ENCODE results near the gene TBC1D22B. TPM values are rescaled to one million over a fixed set of nuclear protein-coding genes. Genes with fewer than 3 reads are reported as not detected.

TBC1D22B gene
- total RNA-seq, 1 donor from 2014 or later = 8.8 TPM

DNA sequence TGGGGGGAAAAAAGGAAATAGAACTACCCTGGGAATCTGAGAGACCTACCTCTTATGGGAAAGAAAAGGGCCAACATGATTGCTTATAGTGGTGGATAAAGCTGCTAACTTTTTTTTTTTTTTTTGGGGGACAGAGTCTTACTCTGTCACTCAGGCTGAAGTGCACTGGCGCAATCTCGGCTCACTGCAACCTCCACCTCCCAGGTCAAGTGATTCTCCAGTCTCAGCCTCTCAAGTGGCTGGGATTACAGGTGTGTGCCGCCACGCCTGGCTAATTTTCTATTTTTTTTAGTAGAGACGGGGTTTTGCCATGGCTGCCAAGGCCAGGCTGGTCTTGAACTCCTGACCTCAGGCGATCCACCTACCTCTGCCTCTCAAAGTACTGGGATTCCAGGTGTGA is 39.5 kb upstream of the TBC1D22B start:
- H3K4me3 ChIP-seq (ENCODE audit: low read depth, low read length) = no peak overlapping the region
- no peak for DNase-seq (ENCODE audit: low read depth)
- TF ChIP-seq, protein P1, sequence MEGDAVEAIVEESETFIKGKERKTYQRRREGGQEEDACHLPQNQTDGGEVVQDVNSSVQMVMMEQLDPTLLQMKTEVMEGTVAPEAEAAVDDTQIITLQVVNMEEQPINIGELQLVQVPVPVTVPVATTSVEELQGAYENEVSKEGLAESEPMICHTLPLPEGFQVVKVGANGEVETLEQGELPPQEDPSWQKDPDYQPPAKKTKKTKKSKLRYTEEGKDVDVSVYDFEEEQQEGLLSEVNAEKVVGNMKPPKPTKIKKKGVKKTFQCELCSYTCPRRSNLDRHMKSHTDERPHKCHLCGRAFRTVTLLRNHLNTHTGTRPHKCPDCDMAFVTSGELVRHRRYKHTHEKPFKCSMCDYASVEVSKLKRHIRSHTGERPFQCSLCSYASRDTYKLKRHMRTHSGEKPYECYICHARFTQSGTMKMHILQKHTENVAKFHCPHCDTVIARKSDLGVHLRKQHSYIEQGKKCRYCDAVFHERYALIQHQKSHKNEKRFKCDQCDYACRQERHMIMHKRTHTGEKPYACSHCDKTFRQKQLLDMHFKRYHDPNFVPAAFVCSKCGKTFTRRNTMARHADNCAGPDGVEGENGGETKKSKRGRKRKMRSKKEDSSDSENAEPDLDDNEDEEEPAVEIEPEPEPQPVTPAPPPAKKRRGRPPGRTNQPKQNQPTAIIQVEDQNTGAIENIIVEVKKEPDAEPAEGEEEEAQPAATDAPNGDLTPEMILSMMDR (conservative IDR thresholded peaks at IDR 0.05; ENCODE audit: low read depth, low read length) = no peak

DNA sequence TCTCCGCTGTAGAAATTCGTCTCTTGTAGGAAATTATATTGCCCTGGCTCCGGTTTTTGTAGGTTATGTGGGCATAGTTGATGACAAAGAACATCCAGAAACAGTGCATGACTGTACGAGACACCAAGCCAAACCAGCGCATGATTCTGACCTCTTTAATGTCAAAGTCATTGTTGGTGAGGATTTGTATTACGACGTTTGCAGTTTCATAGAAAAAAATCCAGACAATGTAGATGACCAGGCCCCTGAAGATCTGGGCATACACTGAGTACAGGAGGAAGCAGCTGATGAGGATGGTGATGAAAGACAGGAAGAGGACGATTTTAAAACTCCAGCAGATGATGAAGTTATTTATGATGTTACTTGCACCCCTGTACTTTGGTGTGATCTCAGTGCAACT is 39.1 kb upstream of the TBC1D22B start:
- no peak overlapping the region for H3K4me3 ChIP-seq (ENCODE audit: low read depth, low read length)
- TF ChIP-seq, protein P1 (conservative IDR thresholded peaks at IDR 0.05; ENCODE audit: low read depth, low read length) = no peak
- DNase-seq (ENCODE audit: low read depth) = no peak

DNA sequence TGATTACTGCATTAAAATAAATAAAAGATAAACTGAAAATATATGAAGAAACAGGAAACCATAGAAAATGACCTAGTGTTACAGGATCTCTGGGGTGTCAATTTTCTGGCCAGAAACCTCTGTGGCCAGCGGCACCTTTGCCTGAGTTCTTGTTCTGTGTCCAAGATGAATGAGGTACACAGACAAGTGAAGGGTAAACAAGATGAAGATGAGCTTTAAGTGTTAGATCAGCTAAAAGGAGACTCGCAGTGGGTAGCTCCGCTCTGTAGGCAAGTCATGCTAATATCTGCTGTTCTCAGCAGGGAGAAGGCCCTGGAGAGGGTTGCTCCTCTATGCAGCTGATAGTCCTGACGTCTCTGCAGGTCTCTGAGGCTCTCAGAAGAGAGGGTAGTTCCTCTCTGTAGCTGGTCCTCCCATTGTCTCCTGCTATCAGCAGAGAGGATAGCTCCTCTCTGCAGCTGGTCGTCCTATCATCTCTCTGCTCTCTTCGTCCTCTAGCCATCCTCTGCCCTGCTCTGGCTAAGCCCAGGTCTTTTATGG is 35.9 kb upstream of the TBC1D22B start:
- TF ChIP-seq, protein P1 (conservative IDR thresholded peaks at IDR 0.05; ENCODE audit: low read depth, low read length) = no peak
- peak overlapping the region; percentile 61 for H3K4me3 ChIP-seq (ENCODE audit: low read depth, low read length)

GRCh38 chr6:37222125-37222967 is 35.2 kb upstream of the TBC1D22B start:
- peak overlapping the region; percentile 61 for H3K4me3 ChIP-seq (ENCODE audit: low read depth, low read length)
- DNase-seq (ENCODE audit: low read depth) = no peak
- TF ChIP-seq, protein P1 (conservative IDR thresholded peaks at IDR 0.05; ENCODE audit: low read depth, low read length) = no peak

More for the DNA sequence above, 35.9 kb upstream of the TBC1D22B start:
- no peak for DNase-seq (ENCODE audit: low read depth)

- H3K4me3 ChIP-seq (ENCODE audit: low read depth, low read length) = peak overlapping the region; percentile 61
- TF ChIP-seq, protein P1 (conservative IDR thresholded peaks at IDR 0.05; ENCODE audit: low read depth, low read length) = no peak
- DNase-seq (ENCODE audit: low read depth) = no peak
Observed at GRCh38 chr6:37222992-37223391, 34.6 kb upstream of the TBC1D22B start.

GRCh38 chr6:37225350-37226169 is 32.0 kb upstream of the TBC1D22B start:
- DNase-seq (ENCODE audit: low read depth) = no peak
- TF ChIP-seq, protein P1 (conservative IDR thresholded peaks at IDR 0.05; ENCODE audit: low read depth, low read length) = no peak
- H3K4me3 ChIP-seq (ENCODE audit: low read depth, low read length) = no peak overlapping the region

Data from epithelial cell of proximal tubule (primary cell).